Peyer's patch (tissue), 4 donors: ENCODE data around the gene PRPH. TPM values are rescaled to one million over a fixed set of nuclear protein-coding genes. Genes with fewer than 3 reads are reported as not detected.
A peak's percentile ranks its signal among the peaks of the same experiment; 100 is the strongest.
"Not testable (repeated sequence)": the region's sequence is repeated elsewhere in the genome, so short reads cannot be mapped to it uniquely, and the experiment has no call there.

Experiments used
- DNase-seq, 3 donors: peaks; one replicate each; pipeline ENCODE4 v3.0.0-alpha.2; 2017 to 2019
- H3K27ac ChIP-seq, 4 donors: fragments of 200-600 bp; sonication (generic); one replicate each; pipeline ENCODE4 v1.5.1; 2016 to 2019
- H3K27me3 ChIP-seq, 2 donors: fragments of 200-600 bp; sonication (generic); one replicate each; pipeline ENCODE4 v1.5.1; 2019
- H3K36me3 ChIP-seq, 3 donors: fragments of 200-600 bp; sonication (generic); one replicate each; pipeline ENCODE4 v1.5.1; 2016 to 2019
- H3K4me1 ChIP-seq, 4 donors: fragments of 200-600 bp; sonication (generic); one replicate each; pipeline ENCODE4 v1.5.1; 2016 to 2019
- H3K4me3 ChIP-seq, 4 donors: fragments of 200-600 bp; sonication (generic); 1 replicate in 3 of 4; 2 replicates in 1 of 4; pipeline ENCODE4 v1.5.1; 2016 to 2019; ENCODE audit warnings: mild to moderate bottlenecking in 1 of 4
- H3K9me3 ChIP-seq, 4 donors: fragments of 200-600 bp; sonication (generic); one replicate each; pipeline ENCODE4 v1.5.1; 2016 to 2019; ENCODE audit warnings: mild to moderate bottlenecking in 1 of 4
- POLR2A ChIP-seq, 2 donors: fragments of 450-650 bp; IDR thresholded peaks; one replicate each; pipeline ENCODE4 v1.5.1; 2017; ENCODE audit warnings: antibody characterized with exemption in 2 of 2, mild to moderate bottlenecking in 2 of 2, moderate library complexity in 2 of 2
- total RNA-seq, 4 donors: library from RNA; depleted of rRNA; stranded (reverse); fragments of >200 nt; gene quantifications; one replicate each; pipeline ENCODE4 v1.1.0, GENCODE V29; 2016
- TF ChIP-seq, protein P1 (sequence below), 6 experiments: fragments of 450-650 bp in 4 of 6; fragments of 200-600 bp in 2 of 6; sonication (generic) in 1 of 6; IDR thresholded peaks; one replicate each; pipeline ENCODE4 v1.5.1; 2017 to 2019; ENCODE audit warnings: antibody characterized with exemption in 6 of 6, mild to moderate bottlenecking in 3 of 6, moderate library complexity in 1 of 6

Gene PRPH
- total RNA-seq = 1 to 10 TPM in 3 of 4 donors, not detected in 1; 6.4 to 8.8 (median 6.5) TPM

DNA sequence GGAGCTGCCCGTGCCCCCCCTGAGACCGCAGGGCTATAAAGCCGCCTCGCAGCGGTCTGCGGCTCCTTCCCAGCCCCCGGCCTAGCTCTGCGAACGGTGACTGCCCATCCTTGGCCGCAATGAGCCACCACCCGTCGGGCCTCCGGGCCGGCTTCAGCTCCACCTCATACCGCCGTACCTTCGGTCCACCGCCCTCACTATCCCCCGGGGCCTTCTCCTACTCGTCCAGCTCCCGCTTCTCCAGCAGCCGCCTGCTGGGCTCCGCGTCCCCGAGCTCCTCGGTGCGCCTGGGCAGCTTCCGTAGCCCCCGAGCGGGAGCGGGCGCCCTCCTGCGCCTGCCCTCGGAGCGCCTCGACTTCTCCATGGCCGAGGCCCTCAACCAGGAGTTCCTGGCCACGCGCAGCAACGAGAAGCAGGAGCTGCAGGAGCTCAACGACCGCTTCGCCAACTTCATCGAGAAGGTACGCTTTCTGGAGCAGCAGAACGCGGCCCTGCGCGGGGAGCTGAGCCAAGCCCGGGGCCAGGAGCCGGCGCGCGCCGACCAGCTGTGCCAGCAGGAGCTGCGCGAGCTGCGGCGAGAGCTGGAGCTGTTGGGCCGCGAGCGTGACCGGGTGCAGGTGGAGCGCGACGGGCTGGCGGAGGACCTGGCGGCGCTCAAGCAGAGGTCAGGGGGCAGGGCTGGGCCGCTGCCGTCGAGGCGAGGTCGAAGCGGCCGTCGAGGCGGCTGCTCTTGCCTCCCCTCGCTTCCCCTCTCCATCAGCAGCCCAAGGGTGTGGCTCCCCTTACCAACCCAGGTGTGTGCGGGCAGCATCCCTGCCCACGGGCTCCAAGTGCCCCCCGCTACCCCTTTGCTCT lies at the start of gene PRPH:
TSS of gene PRPH (plus strand) at position 66 of the 855 bp plus-strand sequence. CDS start at position 120, 54 bp downstream.
- no peaks in the 10 kb centered on the region for H3K9me3 ChIP-seq
- no peaks in the 10 kb centered on the region for H3K36me3 ChIP-seq
- peaks cover 7 to 29% (median 12%) of the 10 kb centered on the region in 4 donors for H3K4me1 ChIP-seq
- peak in 2 of 3 donors; percentile 42 to 53 for DNase-seq
- TF ChIP-seq, protein P1, sequence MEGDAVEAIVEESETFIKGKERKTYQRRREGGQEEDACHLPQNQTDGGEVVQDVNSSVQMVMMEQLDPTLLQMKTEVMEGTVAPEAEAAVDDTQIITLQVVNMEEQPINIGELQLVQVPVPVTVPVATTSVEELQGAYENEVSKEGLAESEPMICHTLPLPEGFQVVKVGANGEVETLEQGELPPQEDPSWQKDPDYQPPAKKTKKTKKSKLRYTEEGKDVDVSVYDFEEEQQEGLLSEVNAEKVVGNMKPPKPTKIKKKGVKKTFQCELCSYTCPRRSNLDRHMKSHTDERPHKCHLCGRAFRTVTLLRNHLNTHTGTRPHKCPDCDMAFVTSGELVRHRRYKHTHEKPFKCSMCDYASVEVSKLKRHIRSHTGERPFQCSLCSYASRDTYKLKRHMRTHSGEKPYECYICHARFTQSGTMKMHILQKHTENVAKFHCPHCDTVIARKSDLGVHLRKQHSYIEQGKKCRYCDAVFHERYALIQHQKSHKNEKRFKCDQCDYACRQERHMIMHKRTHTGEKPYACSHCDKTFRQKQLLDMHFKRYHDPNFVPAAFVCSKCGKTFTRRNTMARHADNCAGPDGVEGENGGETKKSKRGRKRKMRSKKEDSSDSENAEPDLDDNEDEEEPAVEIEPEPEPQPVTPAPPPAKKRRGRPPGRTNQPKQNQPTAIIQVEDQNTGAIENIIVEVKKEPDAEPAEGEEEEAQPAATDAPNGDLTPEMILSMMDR (IDR thresholded peaks at IDR 0.05) = no peak
- no peak for TF ChIP-seq POLR2A (IDR thresholded peaks at IDR 0.05)
- H3K27me3 ChIP-seq = peaks cover 0 to 35% of the 10 kb centered on the region in 2 donors
- H3K27ac ChIP-seq = no peak within 1 kb of the TSS
- H3K4me3 ChIP-seq = peak within 1 kb of the TSS in 1 of 4 donors; percentile 1

DNA sequence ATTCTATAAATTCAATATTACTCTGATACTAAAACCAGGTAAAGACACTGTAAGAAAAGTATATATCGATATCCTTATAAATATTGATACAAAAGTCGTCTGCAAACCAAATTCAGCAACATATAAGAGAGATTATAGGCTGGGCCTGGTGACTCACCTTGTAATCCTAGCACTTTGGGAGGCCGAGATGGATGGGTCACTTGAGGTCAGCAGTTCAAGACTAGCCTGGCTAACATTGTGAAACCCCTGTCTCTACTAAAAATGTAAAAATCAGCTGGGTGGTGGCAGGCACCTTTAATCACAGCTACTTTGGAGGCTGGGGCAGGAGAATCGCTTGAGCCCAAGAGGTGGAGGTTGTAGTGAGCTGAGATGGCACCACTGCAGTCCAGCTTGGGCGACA lies 43.6 kb upstream of the PRPH start:
- Histone ChIP-seq H3K9me3 (no peaks in the 10 kb centered on the region), H3K4me3 (no peak overlapping the region), H3K36me3 (no peaks in the 10 kb centered on the region), H3K4me1 (no peaks in the 10 kb centered on the region), H3K27me3 (no peaks in the 10 kb centered on the region), H3K27ac (no peak overlapping the region)
- TF ChIP-seq, protein P1 (IDR thresholded peaks at IDR 0.05) = no peak
- TF ChIP-seq POLR2A (IDR thresholded peaks at IDR 0.05) = no peak
- DNase-seq = no peak

DNA sequence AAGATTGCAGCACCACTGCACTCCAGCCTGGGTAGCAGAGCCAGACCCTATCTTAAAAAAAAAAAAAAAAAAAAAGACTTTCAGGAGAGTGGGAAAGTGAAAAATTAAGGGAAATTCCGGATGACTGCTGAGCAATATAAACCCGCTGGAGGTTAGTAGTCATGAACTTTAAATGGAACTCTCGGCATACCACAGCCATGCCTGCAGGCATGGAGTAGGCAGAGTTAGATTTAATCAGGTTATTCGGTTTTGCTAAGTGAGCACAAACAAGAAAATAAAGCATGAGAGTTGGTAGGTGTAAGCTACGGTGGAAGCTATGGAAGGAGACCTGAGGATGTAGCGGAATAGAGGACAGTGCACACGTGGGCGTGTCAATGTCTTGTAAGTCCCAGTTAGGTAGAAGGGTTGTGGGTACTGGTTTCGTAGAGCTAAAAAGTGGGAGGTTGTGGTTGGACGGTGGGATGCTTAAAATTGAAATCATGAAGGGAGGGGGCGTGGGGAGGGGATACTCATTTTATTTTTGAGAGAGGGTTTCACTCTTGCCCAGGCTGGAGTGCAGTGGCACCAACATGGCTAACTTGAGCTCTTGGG lies 41.8 kb upstream of the PRPH start:
- Histone ChIP-seq H3K27ac (no peak overlapping the region), H3K4me3 (no peak overlapping the region), H3K27me3 (no peaks in the 10 kb centered on the region), H3K9me3 (no peaks in the 10 kb centered on the region), H3K4me1 (no peaks in the 10 kb centered on the region), H3K36me3 (no peaks in the 10 kb centered on the region)
- TF ChIP-seq POLR2A (IDR thresholded peaks at IDR 0.05) = no peak
- DNase-seq = no peak

DNA sequence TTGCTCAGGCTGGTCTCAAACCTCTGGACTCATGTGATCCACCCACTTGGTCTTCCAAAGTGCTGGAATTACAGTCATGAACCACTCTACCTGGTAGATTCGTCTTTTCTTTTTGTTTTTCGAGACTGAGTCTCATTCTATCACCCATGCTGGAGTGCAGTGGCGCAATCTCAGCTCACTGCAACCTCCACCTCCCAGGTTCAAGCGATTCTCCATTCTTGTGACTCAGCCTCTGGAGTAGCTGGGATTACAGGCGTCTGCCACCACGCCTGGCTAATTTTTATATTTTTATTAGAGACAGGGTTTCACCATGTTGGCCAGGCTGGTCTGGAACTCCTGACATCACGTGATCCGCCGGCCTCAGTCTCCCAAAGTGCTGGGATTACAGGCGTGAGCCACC lies 39.5 kb upstream of the PRPH start:
- not testable (repeated sequence) for H3K27me3 ChIP-seq, DNase-seq, H3K27ac ChIP-seq, H3K9me3 ChIP-seq, H3K4me3 ChIP-seq, H3K36me3 ChIP-seq, H3K4me1 ChIP-seq

DNA sequence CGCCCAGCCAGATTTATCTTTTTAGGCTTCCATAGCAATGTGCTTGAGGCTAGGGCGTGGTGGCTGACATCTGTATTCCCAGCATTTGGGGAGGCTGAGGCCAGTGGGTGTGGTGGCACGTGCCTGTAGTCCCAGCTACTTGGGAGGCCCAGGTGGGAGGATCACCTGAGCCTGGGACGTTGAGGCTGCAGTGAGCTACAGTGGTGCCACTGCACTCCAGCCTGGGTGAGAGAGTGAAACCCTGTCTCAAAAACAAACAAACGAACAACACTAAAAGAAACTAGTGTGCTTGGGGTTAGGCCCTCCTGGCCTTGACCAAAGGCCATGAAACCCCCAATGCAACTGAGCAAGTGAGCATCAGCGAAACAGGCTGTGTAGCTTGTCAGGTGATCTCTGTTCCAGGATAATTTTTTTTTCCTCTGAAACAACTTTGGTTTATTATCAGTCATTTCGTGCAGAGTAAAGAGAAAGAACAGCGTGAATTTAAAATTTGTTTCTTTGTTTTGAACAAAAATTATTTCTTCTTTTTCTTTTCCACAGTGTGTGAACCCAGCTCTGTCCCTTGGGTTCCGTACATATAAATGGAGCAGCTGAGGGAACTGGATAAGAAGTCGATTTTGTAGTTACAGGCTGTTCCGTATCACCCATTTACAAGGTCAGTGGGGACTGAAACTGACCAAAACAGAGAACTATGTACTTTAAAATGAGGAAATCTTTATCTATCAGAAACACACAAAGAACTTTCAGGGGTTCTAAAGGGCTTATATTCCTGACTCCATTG lies 38.9 kb upstream of the PRPH start:
- Histone ChIP-seq H3K9me3 (no peaks in the 10 kb centered on the region), H3K4me3 (no peak overlapping the region), H3K27me3 (no peaks in the 10 kb centered on the region), H3K36me3 (no peaks in the 10 kb centered on the region), H3K27ac (no peak overlapping the region), H3K4me1 (no peaks in the 10 kb centered on the region)
- no peak for DNase-seq
- no peak for TF ChIP-seq POLR2A (IDR thresholded peaks at IDR 0.05)
- TF ChIP-seq, protein P1 (IDR thresholded peaks at IDR 0.05) = no peak

DNA sequence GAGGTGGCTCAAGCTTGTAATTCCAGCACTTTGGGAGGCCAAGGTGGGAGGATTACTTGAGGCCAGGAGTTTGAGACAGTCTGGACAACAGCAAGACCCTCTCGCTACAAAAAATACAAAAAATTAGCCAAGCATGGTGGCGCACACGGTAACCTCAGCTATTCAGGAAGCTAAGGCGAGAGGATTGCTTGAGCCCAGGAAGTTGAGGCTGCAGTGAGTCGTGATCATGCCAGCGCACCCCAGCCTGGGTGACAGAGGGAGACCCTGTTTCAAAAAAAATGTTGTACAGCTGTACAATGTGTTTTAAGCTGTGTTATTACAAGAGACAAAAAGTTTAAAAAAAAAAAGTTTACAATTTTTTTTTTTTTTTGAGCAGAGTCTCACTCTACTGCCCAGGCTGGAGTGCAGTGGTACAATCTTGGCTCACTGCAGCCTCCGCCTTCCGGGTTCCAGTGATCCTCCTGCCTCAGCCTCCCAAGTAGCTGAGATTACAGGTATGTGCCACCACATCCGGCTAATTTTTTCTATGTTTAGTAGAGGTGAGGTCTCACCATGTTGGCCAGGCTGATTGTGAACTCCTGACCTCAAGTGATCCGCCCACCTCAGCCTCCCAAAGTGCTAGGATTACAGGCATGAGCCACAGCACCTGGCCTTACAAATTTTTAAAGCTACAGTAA lies 37.3 kb upstream of the PRPH start:
- H3K4me3 ChIP-seq, H3K27ac ChIP-seq, H3K9me3 ChIP-seq, H3K4me1 ChIP-seq, H3K36me3 ChIP-seq, H3K27me3 ChIP-seq, DNase-seq: not testable (repeated sequence)
